Parathyroid adenoma (tissue), 2 donors: ENCODE measurements around the gene PEPD.

Experiments
- H2AFZ ChIP-seq: fragments of 300-600 bp; sonication (generic); one replicate; pipeline ENCODE4 v1.7.0; 2017; ENCODE audit warnings: antibody characterized with exemption, mild to moderate bottlenecking
- H3K27ac ChIP-seq: fragments of 300-600 bp; sonication (generic); one replicate; pipeline ENCODE4 v1.7.0; 2017
- H3K27me3 ChIP-seq: fragments of 300-600 bp; sonication (generic); one replicate; pipeline ENCODE4 v1.7.0; 2017; ENCODE audit warnings: low read length; ENCODE audit not compliant: control insufficient read depth, insufficient read depth
- H3K36me3 ChIP-seq: fragments of 300-600 bp; sonication (generic); one replicate; pipeline ENCODE4 v1.7.0; 2017; ENCODE audit warnings: low read length; ENCODE audit not compliant: control insufficient read depth, insufficient read depth
- H3K4me1 ChIP-seq: fragments of 300-600 bp; sonication (generic); one replicate; pipeline ENCODE4 v1.7.0; 2017; ENCODE audit warnings: control low read depth
- H3K4me2 ChIP-seq: fragments of 300-600 bp; sonication (generic); one replicate; pipeline ENCODE4 v1.7.0; 2017; ENCODE audit warnings: low read length
- H3K4me3 ChIP-seq: fragments of 300-600 bp; sonication (generic); one replicate; pipeline ENCODE4 v1.7.0; 2017; ENCODE audit warnings: low read depth, low read length
- H3K79me2 ChIP-seq: fragments of 300-600 bp; sonication (generic); one replicate; pipeline ENCODE4 v1.7.0; 2017; ENCODE audit warnings: control low read depth
- H3K9ac ChIP-seq: fragments of 300-600 bp; sonication (generic); one replicate; pipeline ENCODE4 v1.7.0; 2017; ENCODE audit warnings: mild to moderate bottlenecking
- H3K9me3 ChIP-seq: fragments of 300-600 bp; sonication (generic); one replicate; pipeline ENCODE4 v1.7.0; 2017; ENCODE audit warnings: low read length; ENCODE audit not compliant: control insufficient read depth
- TF ChIP-seq, protein P1 (sequence below): fragments of 300-600 bp; sonication (generic); IDR thresholded peaks from one replicate; pipeline ENCODE4 v1.7.0; 2017; ENCODE audit warnings: antibody characterized with exemption, mild to moderate bottlenecking
- donor health status: primary hyperparathyroidism.

PEPD gene

DNA sequence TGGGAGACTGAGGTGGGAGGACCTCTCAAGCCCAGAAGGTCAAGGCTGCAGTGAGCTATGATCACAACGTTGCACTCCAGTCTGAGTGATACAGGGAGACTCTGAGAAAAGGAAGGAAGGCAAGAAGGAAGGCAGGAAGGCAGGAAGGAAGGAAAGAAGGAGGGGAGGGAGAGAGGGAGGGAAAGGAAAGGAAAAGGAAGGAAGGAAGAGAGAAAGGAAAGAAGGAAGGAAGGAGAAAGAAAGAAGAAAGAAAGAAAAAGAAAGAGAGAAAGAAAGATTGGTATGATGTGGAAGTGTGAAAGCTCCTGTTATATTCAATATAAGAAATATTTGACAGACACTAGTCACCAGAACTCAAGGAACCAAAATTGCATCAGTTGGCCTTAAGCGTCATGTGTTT is 180.6 kb downstream of the PEPD start:
- TF ChIP-seq, protein P1, sequence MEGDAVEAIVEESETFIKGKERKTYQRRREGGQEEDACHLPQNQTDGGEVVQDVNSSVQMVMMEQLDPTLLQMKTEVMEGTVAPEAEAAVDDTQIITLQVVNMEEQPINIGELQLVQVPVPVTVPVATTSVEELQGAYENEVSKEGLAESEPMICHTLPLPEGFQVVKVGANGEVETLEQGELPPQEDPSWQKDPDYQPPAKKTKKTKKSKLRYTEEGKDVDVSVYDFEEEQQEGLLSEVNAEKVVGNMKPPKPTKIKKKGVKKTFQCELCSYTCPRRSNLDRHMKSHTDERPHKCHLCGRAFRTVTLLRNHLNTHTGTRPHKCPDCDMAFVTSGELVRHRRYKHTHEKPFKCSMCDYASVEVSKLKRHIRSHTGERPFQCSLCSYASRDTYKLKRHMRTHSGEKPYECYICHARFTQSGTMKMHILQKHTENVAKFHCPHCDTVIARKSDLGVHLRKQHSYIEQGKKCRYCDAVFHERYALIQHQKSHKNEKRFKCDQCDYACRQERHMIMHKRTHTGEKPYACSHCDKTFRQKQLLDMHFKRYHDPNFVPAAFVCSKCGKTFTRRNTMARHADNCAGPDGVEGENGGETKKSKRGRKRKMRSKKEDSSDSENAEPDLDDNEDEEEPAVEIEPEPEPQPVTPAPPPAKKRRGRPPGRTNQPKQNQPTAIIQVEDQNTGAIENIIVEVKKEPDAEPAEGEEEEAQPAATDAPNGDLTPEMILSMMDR: no peak
- no peaks in the 10 kb centered on the region for H3K27me3 ChIP-seq
- no peak overlapping the region for H2AFZ ChIP-seq

DNA sequence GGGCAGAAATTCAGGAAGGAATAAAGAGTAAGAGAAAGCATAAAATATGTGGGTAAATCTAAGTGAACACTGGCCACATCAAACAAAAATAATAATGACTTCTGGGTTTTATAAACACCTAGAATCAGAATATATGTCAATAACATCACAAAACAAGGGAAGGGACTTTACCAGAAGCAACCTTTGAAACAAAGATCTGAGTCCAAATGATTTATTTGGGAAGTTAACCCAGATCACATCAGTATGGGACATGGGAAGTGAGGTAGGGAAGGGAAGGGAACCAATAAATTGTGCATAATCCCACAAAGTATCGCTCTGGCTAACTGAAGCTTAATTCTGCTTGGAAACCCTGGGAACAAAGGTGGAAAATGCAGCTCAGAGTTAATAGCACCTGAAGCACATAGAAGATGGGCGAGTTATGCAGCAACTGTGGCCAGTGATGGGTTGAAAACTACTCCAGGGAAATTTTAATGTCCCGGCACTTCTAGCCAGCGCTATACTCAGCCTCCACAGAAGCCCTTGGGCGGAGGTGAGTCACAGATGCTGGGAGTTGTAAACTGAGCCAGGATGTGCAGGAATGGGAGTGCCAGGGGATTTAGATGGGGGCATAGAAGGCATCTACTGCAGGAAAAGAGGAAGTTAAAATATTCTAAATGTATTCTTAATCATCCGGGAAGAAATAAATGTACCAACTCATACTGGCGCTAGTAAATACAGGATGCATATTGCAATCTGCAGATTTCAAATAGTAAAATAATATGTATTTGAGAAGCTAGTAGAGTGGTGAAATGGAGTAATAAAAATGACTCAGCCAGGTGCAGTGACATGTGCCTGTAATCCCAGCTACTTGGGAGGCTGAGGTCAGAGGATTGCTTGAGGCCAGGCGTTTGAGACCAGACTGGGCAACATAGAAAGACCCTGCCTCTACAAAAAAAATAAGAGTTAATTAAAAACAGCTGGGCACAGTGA is 182.3 kb downstream of the PEPD start:
- H2AFZ ChIP-seq: no peak overlapping the region
- no peaks in the 10 kb centered on the region for H3K36me3 ChIP-seq
- no peak overlapping the region for H3K4me2 ChIP-seq
- no peak overlapping the region for H3K9ac ChIP-seq
- no peak overlapping the region for H3K4me3 ChIP-seq
- TF ChIP-seq, protein P1: no peak
- no peaks in the 10 kb centered on the region for H3K79me2 ChIP-seq
- no peaks in the 10 kb centered on the region for H3K4me1 ChIP-seq
- no peaks in the 10 kb centered on the region for H3K9me3 ChIP-seq
- no peaks in the 10 kb centered on the region for H3K27me3 ChIP-seq
- H3K27ac ChIP-seq: no peak overlapping the region

More for the DNA sequence above, 180.6 kb downstream of the PEPD start:
- H3K4me3 ChIP-seq: no peak overlapping the region
- no peaks in the 10 kb centered on the region for H3K4me1 ChIP-seq
- no peak overlapping the region for H3K9ac ChIP-seq
- no peak overlapping the region for H3K4me2 ChIP-seq
- no peak overlapping the region for H3K27ac ChIP-seq
- no peaks in the 10 kb centered on the region for H3K36me3 ChIP-seq
- no peaks in the 10 kb centered on the region for H3K9me3 ChIP-seq
- no peaks in the 10 kb centered on the region for H3K79me2 ChIP-seq
